GM19463 (cell line): ENCODE results near the gene G2E3.
"Not testable (repeated sequence)": the region's sequence is repeated elsewhere in the genome, so short reads cannot be mapped to it uniquely, and the experiment has no call there.

ENCODE experiments used
- ATAC-seq: cut with Tn5 transposase; IDR thresholded peaks from one replicate; pipeline ENCODE4 v1.9.1; 2021; ENCODE audit warnings: mild to moderate bottlenecking, moderate library complexity; ENCODE audit not compliant: unreplicated experiment

G2E3 gene, protein sequence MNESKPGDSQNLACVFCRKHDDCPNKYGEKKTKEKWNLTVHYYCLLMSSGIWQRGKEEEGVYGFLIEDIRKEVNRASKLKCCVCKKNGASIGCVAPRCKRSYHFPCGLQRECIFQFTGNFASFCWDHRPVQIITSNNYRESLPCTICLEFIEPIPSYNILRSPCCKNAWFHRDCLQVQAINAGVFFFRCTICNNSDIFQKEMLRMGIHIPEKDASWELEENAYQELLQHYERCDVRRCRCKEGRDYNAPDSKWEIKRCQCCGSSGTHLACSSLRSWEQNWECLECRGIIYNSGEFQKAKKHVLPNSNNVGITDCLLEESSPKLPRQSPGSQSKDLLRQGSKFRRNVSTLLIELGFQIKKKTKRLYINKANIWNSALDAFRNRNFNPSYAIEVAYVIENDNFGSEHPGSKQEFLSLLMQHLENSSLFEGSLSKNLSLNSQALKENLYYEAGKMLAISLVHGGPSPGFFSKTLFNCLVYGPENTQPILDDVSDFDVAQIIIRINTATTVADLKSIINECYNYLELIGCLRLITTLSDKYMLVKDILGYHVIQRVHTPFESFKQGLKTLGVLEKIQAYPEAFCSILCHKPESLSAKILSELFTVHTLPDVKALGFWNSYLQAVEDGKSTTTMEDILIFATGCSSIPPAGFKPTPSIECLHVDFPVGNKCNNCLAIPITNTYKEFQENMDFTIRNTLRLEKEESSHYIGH

GRCh38 chr14:30558675-30559555 lies at the start of gene G2E3:
G2E3 (plus strand) TSS chr14:30559158; CDS start chr14:30581080, 21,922 bp downstream.
- ATAC-seq = peak; percentile 99

- no peak for ATAC-seq
Measured at GRCh38 chr14:30517737-30518136, 41.2 kb upstream of the G2E3 start.

DNA sequence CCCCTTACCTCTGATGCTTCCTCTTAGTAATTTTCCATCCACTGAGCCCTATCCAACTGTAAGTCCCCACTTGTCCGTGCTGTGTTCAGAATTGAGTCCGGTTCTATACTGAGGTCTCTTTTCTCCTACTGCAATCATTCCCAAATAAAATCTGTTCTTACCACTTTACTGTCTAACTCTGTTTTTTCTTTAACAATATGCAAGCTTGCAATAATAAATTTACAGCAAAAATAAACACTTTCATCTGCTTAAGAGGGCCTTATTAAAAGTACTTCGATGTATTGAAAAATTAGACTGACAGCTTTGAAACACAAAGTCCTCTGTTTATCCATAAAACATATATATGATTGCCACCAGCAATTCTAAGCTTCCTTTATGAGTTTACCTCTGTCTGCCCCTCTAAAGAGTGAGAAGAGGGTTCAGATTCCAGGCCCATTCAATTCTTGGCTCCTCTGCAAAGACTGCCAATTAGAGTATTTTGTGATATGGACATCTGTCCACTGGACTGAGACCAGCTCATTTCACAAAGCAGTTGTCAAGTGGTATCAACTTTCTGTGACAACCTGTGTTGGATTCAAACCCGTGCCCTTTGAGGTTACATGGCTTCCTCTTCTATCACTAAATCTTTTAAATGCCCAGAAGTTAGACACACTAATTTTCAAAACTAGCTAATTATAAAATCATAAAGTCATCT lies 39.9 kb upstream of the G2E3 start:
- ATAC-seq = no peak

- no peak for ATAC-seq
Measured at GRCh38 chr14:30519961-30520360, 39.0 kb upstream of the G2E3 start.

DNA sequence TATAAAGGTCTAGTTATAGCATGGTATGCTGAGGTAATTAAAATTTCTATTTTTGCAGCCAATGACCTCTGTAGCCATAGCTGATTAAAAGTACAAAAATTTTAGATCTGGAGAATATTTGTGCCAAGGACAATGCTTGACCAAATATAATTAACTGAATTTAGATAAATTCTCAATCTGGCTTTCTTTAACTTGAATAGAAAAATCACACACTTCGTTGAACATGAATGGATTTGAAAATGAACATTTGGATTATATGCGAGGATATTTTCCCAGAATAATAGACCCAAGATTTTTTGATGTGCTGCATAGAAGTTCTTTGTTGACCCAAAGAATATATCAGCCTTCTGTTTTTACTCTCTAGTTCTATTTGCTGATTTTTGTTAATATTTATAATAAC lies 38.4 kb upstream of the G2E3 start:
- ATAC-seq = no peak

GRCh38 chr14:30521899-30522736 lies 36.8 kb upstream of the G2E3 start:
- ATAC-seq = peak; percentile 72

- no peak for ATAC-seq
Measured at GRCh38 chr14:30525833-30526232, 33.1 kb upstream of the G2E3 start.

DNA sequence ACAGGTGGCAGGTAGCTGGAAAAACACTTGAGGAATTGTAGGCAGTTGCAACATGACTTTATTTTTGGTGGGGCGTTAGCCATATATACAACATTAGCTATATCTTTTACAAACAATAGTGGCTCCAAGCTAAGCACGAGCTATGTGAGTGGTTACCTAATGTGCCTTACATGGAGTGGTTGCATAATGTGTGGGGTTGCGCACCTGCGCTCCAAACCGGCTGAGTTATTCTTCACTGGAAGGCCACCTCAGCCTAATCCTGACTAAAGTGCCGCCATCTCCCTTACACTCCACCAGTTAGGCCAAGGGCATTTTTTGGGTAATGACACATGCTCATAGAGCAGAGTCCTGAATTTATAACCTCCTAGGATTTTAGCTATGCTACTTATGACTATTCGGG lies 31.8 kb upstream of the G2E3 start:
- ATAC-seq = no peak

DNA sequence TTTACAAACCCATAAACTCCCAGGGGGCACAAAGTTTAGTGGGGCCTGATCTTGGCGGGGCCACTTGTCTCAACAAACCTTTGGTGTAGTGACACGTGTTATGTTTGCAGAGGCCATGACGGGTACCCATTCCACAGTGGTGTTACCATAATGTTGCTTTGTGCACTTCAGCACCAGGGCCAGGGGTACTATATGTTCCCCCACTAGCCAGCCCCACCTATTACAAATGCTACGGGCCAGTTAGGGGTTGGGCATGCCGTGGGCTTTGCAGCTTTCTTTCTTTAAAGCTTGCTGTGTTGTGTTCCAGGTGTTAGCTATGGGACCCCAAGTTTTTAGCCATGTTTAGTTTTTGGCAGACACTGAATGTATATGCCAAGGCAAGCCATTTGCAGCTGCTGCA lies 30.8 kb upstream of the G2E3 start:
- no peak for ATAC-seq

GRCh38 chr14:30528778-30529642 lies 29.9 kb upstream of the G2E3 start:
- no peak for ATAC-seq

- ATAC-seq = no peak
Measured at GRCh38 chr14:30532264-30532663, 26.7 kb upstream of the G2E3 start.

- ATAC-seq = no peak
Measured at GRCh38 chr14:30533126-30533525, 25.8 kb upstream of the G2E3 start.

DNA sequence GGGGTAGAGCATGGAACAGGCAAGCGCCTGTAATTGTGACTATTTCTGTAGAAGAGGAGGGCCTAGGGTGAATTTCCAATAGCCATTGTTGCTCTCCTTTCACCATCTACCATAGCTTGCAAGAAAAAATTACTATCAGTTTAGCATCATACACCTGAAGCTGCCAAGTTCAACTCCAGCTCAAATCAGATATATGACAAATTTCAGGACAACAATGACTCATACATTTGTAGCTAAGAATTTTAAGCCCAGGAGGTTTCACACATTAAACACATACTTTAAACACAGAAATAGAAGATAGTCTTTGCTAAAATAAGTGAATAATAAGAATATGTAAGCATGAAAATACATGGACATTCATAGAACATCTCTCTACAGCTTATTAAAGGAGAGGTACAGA lies 17.6 kb upstream of the G2E3 start:
- ATAC-seq = no peak

DNA sequence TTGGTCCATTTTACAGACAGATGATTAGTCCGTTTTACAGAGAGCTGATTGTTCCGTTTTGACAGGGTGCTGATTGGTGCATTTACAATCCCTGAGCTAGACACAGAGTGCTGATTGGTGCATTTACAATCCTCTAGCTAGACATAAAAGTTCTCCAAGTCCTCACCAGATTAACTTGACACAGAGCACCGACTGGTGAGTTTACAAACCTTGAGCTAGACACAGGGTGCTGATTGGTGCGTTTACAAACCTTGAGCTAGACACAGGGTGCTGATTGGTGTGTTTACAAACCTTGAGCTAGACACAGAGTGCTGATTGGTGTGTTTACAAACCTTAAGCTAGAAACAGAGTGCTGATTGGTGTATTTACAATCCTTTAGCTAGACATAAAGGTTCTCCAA lies 12.2 kb upstream of the G2E3 start:
- ATAC-seq = not testable (repeated sequence)

DNA sequence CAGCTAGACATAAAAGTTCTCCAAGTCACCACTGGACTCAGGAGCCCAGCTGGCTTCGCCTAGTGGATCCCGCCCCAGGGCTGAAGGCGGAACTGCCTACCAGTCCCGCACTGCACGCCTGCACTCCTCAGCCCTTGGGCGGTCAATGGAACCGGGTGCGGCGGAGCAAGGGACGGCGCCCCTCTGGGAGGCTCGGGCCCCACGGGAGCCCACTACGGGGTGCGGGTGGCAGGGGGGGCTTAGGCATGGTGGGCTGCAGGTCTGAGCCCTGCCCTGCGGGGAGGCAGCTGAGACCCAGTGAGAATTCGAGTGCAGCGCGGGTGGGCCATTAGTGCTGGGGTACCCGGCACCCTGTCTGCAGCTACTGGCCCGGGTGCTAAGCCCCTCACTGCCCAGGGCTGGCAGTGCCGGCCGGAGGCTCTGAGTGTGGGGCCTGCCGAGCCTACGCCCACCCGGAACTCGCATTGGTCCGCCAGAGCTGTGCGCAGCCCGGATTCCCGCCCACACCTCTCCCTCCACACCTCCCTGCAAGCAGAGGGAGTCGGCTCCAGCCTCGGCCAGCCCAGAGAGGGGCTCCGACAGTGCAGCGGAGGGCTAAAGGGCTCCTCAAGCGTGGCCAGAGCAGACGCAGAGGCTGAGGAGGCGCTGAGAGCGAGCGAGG lies 11.4 kb upstream of the G2E3 start:
- ATAC-seq = no peak

- no peak for ATAC-seq
Measured at GRCh38 chr14:30550335-30550734, 8.6 kb upstream of the G2E3 start.

DNA sequence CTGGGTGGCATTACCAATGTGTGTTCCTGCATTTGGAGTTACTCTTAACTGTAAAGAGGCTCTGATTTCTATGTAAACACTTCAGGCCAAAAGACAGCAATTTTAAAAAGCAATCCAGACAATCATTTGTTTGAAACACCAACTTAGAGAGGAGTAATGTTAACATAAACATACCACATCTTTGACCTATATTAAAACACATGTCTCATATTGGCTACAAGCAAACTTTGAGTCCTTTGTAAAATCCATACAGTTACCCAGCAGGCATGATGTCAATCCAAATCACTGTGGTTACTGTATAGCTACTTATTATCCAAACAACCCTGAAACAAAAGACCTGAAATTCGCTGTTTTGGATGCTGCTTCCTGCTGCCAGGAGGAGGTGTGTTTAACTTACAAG lies 7.5 kb upstream of the G2E3 start:
- no peak for ATAC-seq

GRCh38 chr14:30553311-30553989 lies 5.5 kb upstream of the G2E3 start:
- ATAC-seq = no peak
